ENCODE data around the gene CFAP65.
A peak's percentile ranks its signal among the peaks of the same experiment; 100 is the strongest.

CFAP65 gene

DNA sequence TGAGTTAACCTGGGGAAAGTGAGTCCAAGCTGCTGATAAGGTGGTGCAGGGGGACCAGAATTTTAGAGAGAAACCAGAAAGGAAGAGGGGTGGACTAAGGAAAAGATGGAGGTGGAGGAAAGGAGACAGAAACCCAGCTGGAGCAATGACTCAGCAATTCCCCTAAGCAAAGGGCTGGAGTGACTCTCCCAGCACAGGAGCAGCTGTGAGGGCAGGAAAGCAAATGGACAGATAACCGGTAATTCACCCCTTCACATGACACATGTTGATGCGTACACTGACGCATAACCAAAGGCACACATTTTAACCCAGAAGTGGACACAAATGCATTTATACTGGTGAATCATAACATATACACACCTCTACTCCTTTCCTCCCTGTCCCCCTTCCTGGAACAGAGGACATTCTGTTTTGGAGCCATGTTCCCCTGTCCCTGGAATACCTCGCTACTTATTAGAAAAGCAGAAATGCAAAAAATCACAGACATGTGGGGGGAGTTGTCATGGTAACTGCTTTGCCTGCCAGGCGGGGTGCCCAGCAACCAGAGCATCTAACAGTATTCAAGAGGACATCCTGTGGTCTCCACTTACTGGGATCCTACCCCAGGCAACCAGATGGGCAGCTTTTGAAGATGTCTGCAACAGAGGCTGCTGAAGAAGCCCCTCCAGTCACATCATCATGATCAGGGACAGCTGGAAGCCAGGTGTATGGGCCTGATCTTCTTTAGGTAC, 77.1 kb downstream of the CFAP65 start:
- no peak for DNase-seq (ENCODE audit: low read depth, low spot score)

DNA sequence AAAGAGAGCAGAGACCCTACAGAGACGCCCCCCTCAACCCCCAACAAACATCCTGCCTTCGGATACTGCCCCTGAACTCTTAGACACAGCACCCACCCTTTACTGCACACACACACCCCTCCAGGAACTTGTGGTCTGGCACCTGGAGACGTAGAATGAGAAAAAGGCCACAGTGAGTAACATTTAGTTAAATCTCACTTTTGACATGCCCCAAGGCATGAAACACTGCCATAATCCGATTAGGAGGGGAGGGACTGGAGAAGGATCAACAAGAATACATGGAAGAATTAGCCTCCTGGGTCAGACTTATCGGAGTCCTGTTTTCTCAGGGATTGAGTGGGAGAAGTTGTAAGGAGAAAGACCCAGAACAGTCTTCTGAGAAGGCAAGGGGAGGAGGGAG, 77.7 kb downstream of the CFAP65 start:
- no peak for DNase-seq (ENCODE audit: low read depth, low spot score)

DNA sequence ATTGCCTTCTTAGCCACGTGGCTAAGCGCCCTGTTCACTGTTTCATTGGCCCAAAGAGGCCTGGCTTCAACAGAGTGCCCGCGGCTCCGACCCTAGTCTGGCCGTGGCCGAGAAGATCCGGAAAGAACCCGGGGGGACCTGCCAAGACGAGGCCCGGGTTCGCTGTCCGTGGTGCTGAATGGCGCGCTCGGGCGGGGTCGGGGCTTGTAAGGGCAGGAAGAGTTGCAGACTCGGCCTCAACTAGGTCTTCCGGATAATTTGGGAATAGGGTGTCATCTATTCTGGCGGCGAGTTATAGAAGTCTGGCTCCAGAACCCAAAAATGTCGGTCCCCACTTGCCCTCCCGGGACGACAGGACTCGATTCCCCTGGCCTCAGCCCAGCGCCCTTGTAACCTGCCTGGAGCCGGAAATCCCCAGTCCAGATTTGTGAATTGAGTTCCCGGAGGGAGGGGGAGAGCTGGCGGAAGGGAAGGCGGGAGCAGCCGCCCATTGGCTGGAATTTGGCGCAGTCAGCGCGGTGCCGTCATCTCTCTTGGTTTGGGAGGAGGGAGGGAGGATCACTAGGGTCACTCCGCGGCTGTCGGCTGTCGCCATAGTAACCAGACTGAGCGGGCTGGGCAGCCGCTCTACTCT, 78.3 kb downstream of the CFAP65 start:
- no peak for DNase-seq (ENCODE audit: low read depth, low spot score)

GRCh38 chr2:218961651-218962570, 79.4 kb downstream of the CFAP65 start:
- DNase-seq (ENCODE audit: low read depth, low spot score), result no peak

GRCh38 chr2:218961229-218961628, 80.1 kb downstream of the CFAP65 start:
- DNase-seq (ENCODE audit: low read depth, low spot score), result no peak

GRCh38 chr2:218960309-218961165, 80.8 kb downstream of the CFAP65 start:
- DNase-seq (ENCODE audit: low read depth, low spot score), result no peak

DNA sequence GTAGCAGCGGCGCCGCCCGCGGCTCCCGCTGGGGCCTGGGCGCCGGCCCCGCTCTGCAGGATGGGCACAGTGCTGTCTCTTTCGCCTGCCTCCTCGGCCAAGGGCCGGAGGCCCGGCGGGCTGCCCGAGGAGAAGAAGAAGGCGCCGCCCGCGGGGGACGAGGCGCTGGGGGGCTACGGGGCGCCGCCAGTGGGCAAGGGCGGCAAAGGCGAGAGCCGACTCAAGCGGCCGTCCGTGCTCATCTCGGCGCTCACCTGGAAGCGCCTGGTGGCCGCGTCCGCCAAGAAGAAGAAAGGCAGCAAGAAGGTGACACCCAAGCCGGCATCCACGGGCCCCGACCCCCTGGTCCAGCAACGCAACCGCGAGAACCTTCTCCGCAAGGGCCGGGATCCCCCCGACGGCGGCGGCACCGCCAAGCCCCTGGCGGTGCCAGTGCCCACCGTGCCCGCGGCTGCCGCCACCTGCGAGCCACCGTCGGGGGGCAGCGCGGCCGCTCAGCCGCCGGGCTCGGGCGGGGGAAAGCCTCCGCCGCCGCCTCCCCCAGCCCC, 81.5 kb downstream of the CFAP65 start:
- DNase-seq (ENCODE audit: low read depth, low spot score), result no peak

GRCh38 chr2:218959141-218959731, 82.1 kb downstream of the CFAP65 start, which contains the start of gene CDK5R2:
Gene CDK5R2 (plus strand): TSS chr2:218959666. CDS start chr2:218959821, 155 bp downstream.
- DNase-seq (ENCODE audit: low read depth, low spot score), result peak; percentile 35

GRCh38 chr2:218958276-218958675, 83.0 kb downstream of the CFAP65 start:
- no peak for DNase-seq (ENCODE audit: low read depth, low spot score)

GRCh38 chr2:218957671-218958070, 83.6 kb downstream of the CFAP65 start:
- no peak for DNase-seq (ENCODE audit: low read depth, low spot score)

DNA sequence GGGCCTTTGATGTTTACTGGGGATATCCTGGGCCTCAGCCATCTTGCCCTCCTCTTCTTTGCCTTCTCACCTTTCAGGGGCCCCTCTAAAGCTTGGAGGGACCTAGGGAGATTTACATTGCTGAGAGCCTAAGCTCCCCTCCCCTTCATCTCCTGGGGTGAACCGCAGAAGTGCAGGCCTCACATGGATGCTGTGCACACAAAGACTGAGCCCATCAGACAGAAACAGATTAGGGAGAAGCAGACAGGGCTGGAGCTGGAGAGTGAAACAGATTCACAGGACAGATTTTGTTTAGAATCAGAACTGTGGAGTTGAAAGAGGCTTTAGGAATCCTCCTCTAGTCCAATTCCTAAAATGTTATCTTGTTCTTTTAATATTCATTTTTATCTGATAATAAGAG, 85.3 kb downstream of the CFAP65 start:
- no peak for DNase-seq (ENCODE audit: low read depth, low spot score)

DNA sequence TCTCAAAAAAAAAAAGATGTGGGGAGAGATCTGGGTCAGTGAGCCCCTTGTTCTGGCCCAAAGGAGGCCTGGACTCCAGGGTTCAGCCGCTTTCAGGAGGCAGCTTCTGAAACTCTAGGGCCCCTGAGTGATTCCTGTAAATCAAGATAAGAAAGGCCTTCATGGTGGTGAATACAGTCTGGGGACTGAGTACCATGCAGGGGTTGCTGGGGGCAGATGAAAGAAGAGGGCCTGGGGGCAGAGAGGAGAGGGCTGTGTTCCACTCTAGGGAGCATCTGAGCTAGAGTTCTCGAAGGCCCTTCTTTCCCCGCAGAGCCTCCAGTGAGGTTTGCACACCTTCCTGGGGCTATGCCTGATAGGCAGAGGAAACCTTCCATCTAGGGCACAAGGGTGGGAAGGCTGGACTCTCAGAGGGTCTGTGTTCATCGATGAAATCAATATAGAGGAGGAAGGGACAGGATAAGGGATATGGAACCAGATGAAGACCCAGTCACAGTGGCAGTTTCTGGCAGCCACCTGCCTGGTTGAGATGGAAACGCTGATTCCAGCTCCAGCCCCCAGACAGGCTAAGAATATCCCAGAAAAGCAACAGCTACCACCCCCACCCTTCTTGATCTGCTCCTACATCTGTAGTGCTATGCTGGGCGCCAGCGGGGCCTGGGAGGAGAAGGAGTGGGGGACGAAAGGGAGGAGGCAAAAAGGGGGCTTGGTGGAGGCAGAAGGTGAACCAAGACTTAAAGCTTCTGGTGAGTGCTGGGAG, 86.6 kb downstream of the CFAP65 start:
- no peak for DNase-seq (ENCODE audit: low read depth, low spot score)

GRCh38 chr2:218953366-218953954, 87.9 kb downstream of the CFAP65 start:
- no peak for DNase-seq (ENCODE audit: low read depth, low spot score)
